Trophoblast cell (in vitro differentiated cells and primary cell): ENCODE measurements around the gene DDX17.

Experiments
- DNase-seq, 2 donors: peaks; one replicate each; pipeline ENCODE4 v3.0.0-alpha.2; 2016
- H2AFZ ChIP-seq: 2 replicates; pipeline ENCODE4 v1.6.1; 2013; ENCODE audit warnings: low read length, moderate library complexity, mild to moderate bottlenecking; ENCODE audit not compliant: insufficient read depth, poor library complexity
- H2AK5ac ChIP-seq: 2 replicates; pipeline ENCODE4 v1.6.1; 2013; ENCODE audit warnings: mild to moderate bottlenecking, low read length
- H2BK120ac ChIP-seq: 2 replicates; pipeline ENCODE4 v1.6.1; 2013; ENCODE audit warnings: low read length, mild to moderate bottlenecking, moderate library complexity; ENCODE audit not compliant: insufficient read depth, poor library complexity
- H2BK12ac ChIP-seq: 2 replicates; pipeline ENCODE4 v1.6.1; 2013; ENCODE audit warnings: mild to moderate bottlenecking, low read length, moderate library complexity
- H2BK5ac ChIP-seq: 2 replicates; pipeline ENCODE4 v1.6.1; 2013; ENCODE audit warnings: low read length, low read depth, moderate library complexity, mild to moderate bottlenecking; ENCODE audit not compliant: poor library complexity
- H3K14ac ChIP-seq: 2 replicates; pipeline ENCODE4 v1.6.1; 2013; ENCODE audit warnings: mild to moderate bottlenecking, low read length
- H3K18ac ChIP-seq: 2 replicates; pipeline ENCODE4 v1.6.1; 2013; ENCODE audit warnings: mild to moderate bottlenecking, low read length
- H3K23ac ChIP-seq: 2 replicates; pipeline ENCODE4 v1.6.1; 2013; ENCODE audit warnings: low read length
- H3K27ac ChIP-seq: 2 replicates; pipeline ENCODE4 v1.5.1; 2013; ENCODE audit warnings: low read depth, mild to moderate bottlenecking, inconsistent platforms, low read length, moderate library complexity
- H3K27me3 ChIP-seq: 2 replicates; pipeline ENCODE4 v1.6.1; 2013; ENCODE audit warnings: inconsistent platforms, mild to moderate bottlenecking, low read length, moderate library complexity; ENCODE audit not compliant: insufficient read depth
- H3K36me3 ChIP-seq, 2 experiments: 1 replicate in 1 of 2; 2 replicates in 1 of 2; pipeline ENCODE4 v1.6.1; 2013; ENCODE audit warnings: low read length in 2 of 2, mild to moderate bottlenecking in 2 of 2, moderate library complexity in 1 of 2; ENCODE audit not compliant: insufficient read depth in 2 of 2, control insufficient read depth in 1 of 2
- H3K4ac ChIP-seq: 2 replicates; pipeline ENCODE4 v1.6.1; 2013; ENCODE audit warnings: low read depth, mild to moderate bottlenecking, low read length, moderate library complexity
- H3K4me1 ChIP-seq, 2 experiments: 1 replicate in 1 of 2; 2 replicates in 1 of 2; pipeline ENCODE4 v1.6.1; 2013; ENCODE audit warnings: low read length in 2 of 2, mild to moderate bottlenecking in 2 of 2, moderate library complexity in 1 of 2; ENCODE audit not compliant: insufficient read depth in 2 of 2, control insufficient read depth in 1 of 2
- H3K4me2 ChIP-seq: 2 replicates; pipeline ENCODE4 v1.6.1; 2013; ENCODE audit warnings: inconsistent platforms, mild to moderate bottlenecking, low read length, moderate library complexity
- H3K4me3 ChIP-seq: 2 replicates; pipeline ENCODE4 v1.5.1; 2013; ENCODE audit warnings: mild to moderate bottlenecking, low read depth, low read length, inconsistent platforms
- H3K79me1 ChIP-seq: one replicate; pipeline ENCODE4 v1.6.1; 2013; ENCODE audit warnings: low read length
- H3K79me2 ChIP-seq: 2 replicates; pipeline ENCODE4 v1.6.1; 2013; ENCODE audit warnings: low read length, mild to moderate bottlenecking; ENCODE audit not compliant: control insufficient read depth, insufficient read depth, poor library complexity
- H3K9ac ChIP-seq: 2 replicates; pipeline ENCODE4 v1.6.1; 2013; ENCODE audit warnings: mild to moderate bottlenecking, low read length
- H3K9me3 ChIP-seq: 2 replicates; pipeline ENCODE4 v1.6.1; 2013; ENCODE audit warnings: low read depth, mild to moderate bottlenecking, control low read depth, inconsistent platforms, low read length; ENCODE audit not compliant: insufficient read depth
- H4K12ac ChIP-seq: 2 replicates; pipeline ENCODE4 v1.6.1; 2013; ENCODE audit warnings: low read depth, mild to moderate bottlenecking, low read length, moderate library complexity
- H4K8ac ChIP-seq: 2 replicates; pipeline ENCODE4 v1.6.1; 2013; ENCODE audit warnings: low read depth, mild to moderate bottlenecking, low read length, moderate library complexity
- H4K91ac ChIP-seq: one replicate; pipeline ENCODE4 v1.6.1; 2013; ENCODE audit warnings: low read depth, mild to moderate bottlenecking, low read length, moderate library complexity
- WGBS: extraction: QIAGEN DNeasy Blood & Tissue Kit; methylation state at CpG from one replicate; pipeline ENCODE4 v1.1.7; 2013; ENCODE audit warnings: missing lambda C conversion rate; ENCODE audit not compliant: insufficient read length, insufficient coverage; ENCODE audit errors: extremely low coverage; 5-methylcytosine and 5-hydroxymethylcytosine counted together

DDX17 gene

GRCh38 chr22:38468443-38469305, 37.4 kb downstream of the DDX17 start:
- Histone ChIP-seq H2BK120ac (no peak overlapping the region), H3K4me3 (peak overlapping the region; percentile 68), H3K23ac (no peak overlapping the region), H2AFZ (peak overlapping the region; percentile 74), H2BK12ac (no peak overlapping the region), H3K4ac (no peak overlapping the region), H3K18ac (peak overlapping the region; percentile 69), H4K8ac (peak overlapping the region; percentile 92), H2AK5ac (no peak overlapping the region), H3K4me1 (peaks cover 7 to 11% of the 10 kb centered on the region in 2 experiments), H3K4me2 (peak overlapping the region; percentile 68), H4K12ac (peak overlapping the region; percentile 83), H3K36me3 (no peaks in the 10 kb centered on the region), H4K91ac (peak overlapping the region; percentile 89), H3K27ac (no peak overlapping the region), H3K14ac (peak overlapping the region; percentile 93), H3K9me3 (peaks cover 2% of the 10 kb centered on the region), H3K9ac (no peak overlapping the region), H2BK5ac (no peak overlapping the region), H3K79me1 (peaks cover 6% of the 10 kb centered on the region), H3K27me3 (no peaks in the 10 kb centered on the region), H3K79me2 (peaks cover 6% of the 10 kb centered on the region)
- no peak for DNase-seq
- WGBS, result no CpG with 5 or more reads among the region's 28 CpGs

- no peaks in the 10 kb centered on the region for H3K36me3 ChIP-seq
- no CpG with 5 or more reads among the region's 53 CpGs for WGBS
- no peak within 1 kb of the TSS for H3K27ac ChIP-seq
Measured at GRCh38 chr22:38467904-38468442, 38.1 kb downstream of the DDX17 start, which contains the start of gene KDELR3. TSS of gene KDELR3 (plus strand) at chr22:38468096. CDS start at chr22:38468234, 138 bp downstream.

GRCh38 chr22:38467438-38467903, 38.6 kb downstream of the DDX17 start:
- Histone ChIP-seq H3K9ac (no peak overlapping the region), H2BK5ac (no peak overlapping the region), H3K79me2 (peaks cover 6% of the 10 kb centered on the region), H3K9me3 (peaks cover 2% of the 10 kb centered on the region), H3K4me3 (peak overlapping the region; percentile 68), H3K4ac (no peak overlapping the region), H4K12ac (peak overlapping the region; percentile 86), H3K23ac (no peak overlapping the region), H2AK5ac (peak overlapping the region; percentile 0), H3K14ac (peak overlapping the region; percentile 75), H3K27me3 (no peaks in the 10 kb centered on the region), H2BK120ac (peak overlapping the region; percentile 37), H2AFZ (peak overlapping the region; percentile 57), H3K4me2 (peak overlapping the region; percentile 68), H4K91ac (peak overlapping the region; percentile 56), H2BK12ac (no peak overlapping the region), H3K18ac (peak overlapping the region; percentile 53), H3K4me1 (peaks cover 7 to 14% of the 10 kb centered on the region in 2 experiments), H4K8ac (peak overlapping the region; percentile 92), H3K79me1 (peaks cover 6% of the 10 kb centered on the region), H3K36me3 (no peaks in the 10 kb centered on the region), H3K27ac (no peak overlapping the region)
- peak in 1 of 2 donors; percentile 47 for DNase-seq
- WGBS, result no CpG with 5 or more reads among the region's 20 CpGs

More at GRCh38 chr22:38467904-38468442, 38.1 kb downstream of the DDX17 start, which contains the start of gene KDELR3:
- peaks cover 2% of the 10 kb centered on the region for H3K9me3 ChIP-seq
- no peak within 1 kb of the TSS for H3K23ac ChIP-seq
- H3K4me1 ChIP-seq, result peaks cover 7 to 14% of the 10 kb centered on the region in 2 experiments
- H4K8ac ChIP-seq, result peak within 1 kb of the TSS; percentile 92
- H2BK5ac ChIP-seq, result no peak within 1 kb of the TSS
- peak within 1 kb of the TSS; percentile 69 for H2BK120ac ChIP-seq
- H3K27me3 ChIP-seq, result no peaks in the 10 kb centered on the region
- H3K79me2 ChIP-seq, result peaks cover 6% of the 10 kb centered on the region
- peak within 1 kb of the TSS; percentile 77 for H3K4ac ChIP-seq
- H4K91ac ChIP-seq, result peak within 1 kb of the TSS; percentile 89
- H3K9ac ChIP-seq, result peak within 1 kb of the TSS; percentile 20
- H3K14ac ChIP-seq, result peak within 1 kb of the TSS; percentile 93
- peak; percentile 62 to 82 for DNase-seq
- H2AK5ac ChIP-seq, result peak within 1 kb of the TSS; percentile 65
- H4K12ac ChIP-seq, result peak within 1 kb of the TSS; percentile 86
- peak within 1 kb of the TSS; percentile 69 for H3K18ac ChIP-seq
- H3K4me3 ChIP-seq, result peak within 1 kb of the TSS; percentile 68
- peak within 1 kb of the TSS; percentile 74 for H2AFZ ChIP-seq
- peak within 1 kb of the TSS; percentile 55 for H2BK12ac ChIP-seq
- H3K79me1 ChIP-seq, result peaks cover 6% of the 10 kb centered on the region
- H3K4me2 ChIP-seq, result peak within 1 kb of the TSS; percentile 68

- H3K36me3 ChIP-seq, result no peaks in the 10 kb centered on the region
- H3K23ac ChIP-seq, result no peak overlapping the region
- H3K9ac ChIP-seq, result no peak overlapping the region
- H3K79me2 ChIP-seq, result peaks cover 6% of the 10 kb centered on the region
- H2BK12ac ChIP-seq, result no peak overlapping the region
- H3K4me2 ChIP-seq, result no peak overlapping the region
- WGBS, result no CpG with 5 or more reads among the region's 26 CpGs
- H3K4me3 ChIP-seq, result no peak overlapping the region
- H3K9me3 ChIP-seq, result peaks cover 2% of the 10 kb centered on the region
- no peak for DNase-seq
- no peak overlapping the region for H2BK5ac ChIP-seq
- no peak overlapping the region for H2AK5ac ChIP-seq
- H3K4me1 ChIP-seq, result peaks cover 7 to 19% of the 10 kb centered on the region in 2 experiments
- no peak overlapping the region for H2BK120ac ChIP-seq
- H3K18ac ChIP-seq, result no peak overlapping the region
- no peak overlapping the region for H4K8ac ChIP-seq
- H3K79me1 ChIP-seq, result peaks cover 6% of the 10 kb centered on the region
- no peak overlapping the region for H3K14ac ChIP-seq
- H4K91ac ChIP-seq, result no peak overlapping the region
- no peak overlapping the region for H3K27ac ChIP-seq
- no peak overlapping the region for H2AFZ ChIP-seq
- H3K4ac ChIP-seq, result no peak overlapping the region
- H3K27me3 ChIP-seq, result no peaks in the 10 kb centered on the region
- no peak overlapping the region for H4K12ac ChIP-seq
Measured at GRCh38 chr22:38465673-38466490, 40.2 kb downstream of the DDX17 start.
